Hematopoietic multipotent progenitor cell (in vitro differentiated cells): ENCODE results near the gene PSME1. TPM values are rescaled to one million over a fixed set of nuclear protein-coding genes. Genes with fewer than 3 reads are reported as not detected.

Experiments
- DNase-seq, 3 donors: peaks; one replicate each; pipeline ENCODE4 v3.0.0-alpha.2; 2011 to 2015; ENCODE audit warnings: low read depth in 2 of 3, low spot score in 2 of 3
- total RNA-seq: library from RNA; depleted of rRNA; stranded (reverse); fragments of >200 nt; gene quantifications from one replicate; pipeline ENCODE4 v1.2.3, GENCODE V29; 2012

The PSME1 gene
- total RNA-seq, 1 donor = 153 TPM

DNA sequence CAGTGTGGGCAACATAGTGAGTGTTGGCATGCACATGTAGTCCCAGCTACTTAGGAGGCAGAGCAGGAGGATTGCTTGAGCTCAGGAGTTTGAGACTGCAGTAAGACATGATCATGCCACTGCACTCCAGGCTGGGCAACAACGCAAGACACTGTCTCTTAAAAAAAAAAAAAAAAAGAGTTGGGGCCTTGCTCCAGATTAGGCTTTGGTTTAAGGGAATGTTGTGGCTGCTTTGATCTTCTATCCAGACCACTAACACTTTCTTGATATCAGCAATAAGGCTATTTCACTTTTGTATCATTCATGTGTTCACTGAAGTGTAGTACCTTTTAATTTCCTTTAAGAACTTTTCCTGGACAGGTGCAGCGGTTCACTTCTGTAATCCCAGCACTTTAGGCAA, 8.3 kb upstream of the PSME1 start:
- no peak for DNase-seq

DNA sequence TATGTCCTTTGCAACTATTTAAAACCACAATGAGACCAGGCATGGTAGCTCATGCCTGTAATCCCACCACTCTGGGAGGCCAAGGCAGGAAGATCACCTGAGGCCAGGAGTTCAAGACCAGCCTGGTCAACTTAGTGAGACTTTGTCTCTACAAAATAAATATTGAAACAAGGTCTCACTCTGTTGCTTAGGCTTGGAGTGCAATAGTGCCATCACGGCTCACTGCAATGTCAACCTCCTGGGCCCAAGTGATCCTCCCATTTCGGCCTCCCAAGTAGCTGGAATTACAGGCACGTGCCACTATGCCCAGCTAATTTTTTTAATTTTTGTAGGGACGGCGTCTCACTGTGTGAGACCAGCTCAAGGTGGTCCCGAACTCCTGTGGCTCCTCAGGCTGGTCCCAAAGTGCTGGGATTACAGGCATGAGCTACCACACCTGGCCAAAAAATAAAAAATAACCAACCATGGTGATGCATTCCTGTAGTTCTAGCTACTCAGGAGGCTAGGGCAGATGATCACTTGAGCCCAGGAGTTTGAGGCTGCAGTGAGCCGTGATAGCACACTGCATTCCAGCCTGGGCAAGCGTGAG, 6.5 kb upstream of the PSME1 start:
- DNase-seq = no peak

DNA sequence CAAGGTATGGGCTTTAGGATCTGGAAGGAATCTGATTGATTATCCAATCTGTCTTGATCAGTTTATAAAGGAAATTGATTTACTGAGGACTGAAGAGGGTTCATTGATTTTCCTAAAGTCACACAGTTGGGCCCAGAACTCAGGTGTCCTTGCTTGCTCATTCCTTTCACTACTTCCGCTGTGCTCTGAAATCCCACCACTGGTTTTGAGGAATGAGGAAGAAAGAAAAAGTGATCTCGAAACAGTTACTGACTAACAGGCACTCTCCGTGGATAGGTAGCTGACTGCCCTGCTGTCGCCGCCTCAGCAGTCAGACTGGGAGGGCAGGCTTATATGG, 5.6 kb upstream of the PSME1 start, which contains the start of gene FITM1:
TSS of gene FITM1 (plus strand) at position 280 of the 337 bp plus-strand sequence. CDS start 905 bp downstream, outside the sequence.
- DNase-seq = no peak

DNA sequence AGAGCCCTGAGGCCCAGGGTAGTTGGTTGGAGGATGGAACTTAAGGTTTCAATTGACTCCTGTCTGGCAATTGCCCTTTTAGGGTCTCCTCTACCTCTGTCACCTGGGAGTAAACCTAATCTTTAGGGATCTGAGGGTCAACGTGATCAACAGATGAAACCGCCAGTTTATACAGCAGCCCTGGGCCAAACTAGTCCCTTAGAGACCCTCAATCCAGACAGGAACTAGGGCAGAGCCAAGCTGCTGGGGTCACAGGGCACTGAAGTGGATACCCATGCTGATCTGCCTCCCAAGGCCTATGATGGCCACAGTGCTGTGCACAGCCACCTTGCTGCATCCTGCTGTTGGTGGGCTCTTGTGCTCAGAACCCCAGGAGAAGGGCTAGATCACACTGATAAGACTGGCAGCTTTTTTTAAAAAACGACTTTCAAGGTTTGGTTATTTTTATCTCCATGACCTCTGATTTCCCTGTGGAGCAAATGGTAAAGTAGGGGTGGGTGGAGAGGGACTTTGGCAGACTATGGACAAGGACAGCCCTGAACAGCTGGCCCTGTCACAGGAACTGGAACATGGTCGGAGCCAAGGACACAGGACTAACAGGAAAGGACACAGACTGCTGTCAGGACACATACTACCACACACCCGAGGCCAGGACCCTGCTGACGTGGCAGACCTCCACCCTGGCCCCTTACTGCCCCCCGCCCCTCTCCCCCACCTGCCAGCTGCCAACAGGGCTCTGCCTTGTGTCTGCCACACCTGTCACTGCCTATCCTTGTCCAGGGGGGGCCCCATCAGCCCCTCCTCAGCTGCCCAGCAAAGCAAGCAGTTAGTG, 5.1 kb upstream of the PSME1 start:
- DNase-seq = no peak

DNA sequence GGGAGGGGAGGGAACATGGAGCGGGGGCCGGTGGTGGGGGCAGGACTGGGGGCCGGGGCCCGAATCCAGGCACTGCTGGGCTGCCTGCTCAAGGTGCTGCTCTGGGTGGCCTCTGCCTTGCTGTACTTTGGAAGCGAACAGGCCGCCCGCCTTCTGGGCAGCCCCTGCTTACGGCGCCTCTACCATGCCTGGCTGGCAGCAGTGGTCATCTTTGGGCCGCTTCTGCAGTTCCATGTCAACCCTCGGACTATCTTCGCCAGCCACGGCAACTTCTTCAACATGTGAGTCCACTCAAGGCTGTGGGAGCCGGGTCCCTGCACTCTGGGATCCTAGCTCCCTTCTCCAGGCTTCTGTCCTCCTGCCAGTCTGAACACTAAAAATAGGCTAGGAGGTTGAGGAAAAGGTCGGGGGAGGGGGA, 4.4 kb upstream of the PSME1 start:
- no peak for DNase-seq

- peak in 1 of 3 donors; percentile 33 for DNase-seq
Measured at GRCh38 chr14:24132061-24132685, 3.8 kb upstream of the PSME1 start.

- no peak for DNase-seq
Measured at GRCh38 chr14:24132976-24133375, 3.0 kb upstream of the PSME1 start.

DNA sequence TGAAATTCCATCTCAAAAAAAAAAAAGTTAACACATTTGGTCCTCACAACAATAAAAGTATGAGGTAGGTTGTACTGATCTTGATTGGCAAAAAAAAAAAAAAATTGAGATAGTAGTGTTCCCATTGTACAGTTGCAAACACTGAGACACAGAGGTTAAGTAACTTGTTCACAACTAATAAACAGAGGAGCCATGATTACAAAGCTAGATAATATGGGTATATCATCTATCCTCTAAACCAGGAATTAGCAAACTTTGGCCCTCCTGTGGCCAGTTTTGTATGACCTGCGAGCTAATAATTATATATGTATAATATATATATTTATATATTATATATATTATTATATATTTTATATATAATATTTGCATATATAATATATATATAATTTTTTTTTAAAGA, 2.3 kb upstream of the PSME1 start:
- no peak for DNase-seq

DNA sequence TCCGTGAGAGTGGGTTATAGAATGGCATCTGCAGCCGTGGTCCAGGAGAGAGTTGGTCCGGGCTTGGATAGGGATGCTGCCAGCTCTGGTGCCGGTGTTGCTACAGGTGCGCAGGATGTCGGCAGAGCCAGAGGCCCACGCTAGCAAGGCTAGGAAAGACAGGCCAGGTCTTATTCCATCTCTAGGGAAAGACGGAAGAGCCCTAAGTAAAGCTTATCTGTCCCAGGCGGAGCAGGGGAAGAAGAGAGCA, 485 bp upstream of the PSME1 start:
- DNase-seq = no peak

DNA sequence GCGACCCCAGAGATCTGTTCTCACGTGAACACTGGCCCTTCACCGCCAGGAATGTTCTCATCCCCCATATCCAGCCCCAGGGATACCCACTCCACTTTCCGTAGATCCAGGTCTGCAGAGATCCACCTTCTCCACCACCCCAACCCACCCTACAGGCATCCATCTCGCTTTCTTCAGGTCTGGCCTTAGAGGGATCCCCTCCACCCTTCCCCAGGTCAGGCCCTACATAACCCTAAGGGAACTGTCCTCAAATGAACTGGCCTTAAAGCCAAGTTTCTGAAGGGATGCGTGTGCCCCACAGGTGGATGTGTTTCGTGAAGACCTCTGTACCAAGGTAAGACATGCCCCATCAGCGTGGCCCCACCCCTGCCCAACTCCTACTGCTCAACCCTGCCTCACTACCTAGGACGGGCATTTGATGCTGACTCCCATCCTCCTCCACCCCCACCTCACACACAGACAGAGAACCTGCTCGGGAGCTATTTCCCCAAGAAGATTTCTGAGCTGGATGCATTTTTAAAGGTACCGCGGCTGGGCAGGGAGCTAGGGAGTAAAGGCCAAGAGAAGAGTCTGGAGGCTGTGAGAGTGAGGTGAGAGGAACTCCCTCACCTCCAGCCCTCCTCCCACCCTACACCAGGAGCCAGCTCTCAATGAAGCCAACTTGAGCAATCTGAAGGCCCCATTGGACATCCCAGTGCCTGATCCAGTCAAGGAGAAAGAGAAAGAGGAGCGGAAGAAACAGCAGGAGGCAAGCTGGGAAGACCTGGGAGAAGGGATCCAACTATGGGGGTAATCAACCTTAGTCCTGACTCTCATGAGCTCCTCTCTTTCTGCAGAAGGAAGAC, 912 bp downstream of the PSME1 start:
- no peak for DNase-seq

- DNase-seq = no peak
Measured at GRCh38 chr14:24137529-24138395, 1.8 kb downstream of the PSME1 start.

DNA sequence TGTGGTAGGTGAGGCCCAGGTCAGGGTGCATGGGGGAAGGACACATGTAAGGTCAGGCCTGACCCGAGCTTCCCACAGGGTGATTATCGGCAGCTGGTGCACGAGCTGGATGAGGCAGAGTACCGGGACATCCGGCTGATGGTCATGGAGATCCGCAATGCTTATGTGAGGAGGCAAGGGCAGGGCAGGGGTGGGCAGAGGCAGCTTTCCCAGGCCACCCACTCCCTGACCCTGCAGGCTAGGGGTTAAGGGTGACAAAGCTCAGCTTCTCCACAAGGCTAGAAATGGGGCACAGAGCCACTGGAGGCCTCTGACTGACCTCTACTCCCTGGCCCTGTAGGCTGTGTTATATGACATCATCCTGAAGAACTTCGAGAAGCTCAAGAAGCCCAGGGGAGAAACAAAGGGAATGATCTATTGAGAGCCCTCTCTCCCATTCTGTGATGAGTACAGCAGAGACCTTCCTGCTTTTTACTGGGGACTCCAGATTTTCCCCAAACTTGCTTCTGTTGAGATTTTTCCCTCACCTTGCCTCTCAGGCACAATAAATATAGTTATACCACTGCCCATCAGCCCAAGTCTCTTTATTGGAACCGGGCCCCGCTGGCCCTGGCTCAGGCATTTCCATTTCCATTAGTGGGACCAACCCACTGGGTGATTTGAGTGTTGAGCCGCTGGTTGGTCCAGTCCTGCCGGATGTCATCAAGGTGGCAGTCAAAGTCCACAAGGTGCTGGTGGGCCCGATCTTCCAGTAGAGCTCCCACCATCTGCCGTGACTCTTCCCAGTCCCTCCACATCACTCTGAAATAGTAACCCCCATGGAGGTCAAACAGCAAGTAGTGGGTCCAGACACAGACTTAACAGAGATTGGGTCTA, 2.6 kb downstream of the PSME1 start:
- DNase-seq = no peak

DNA sequence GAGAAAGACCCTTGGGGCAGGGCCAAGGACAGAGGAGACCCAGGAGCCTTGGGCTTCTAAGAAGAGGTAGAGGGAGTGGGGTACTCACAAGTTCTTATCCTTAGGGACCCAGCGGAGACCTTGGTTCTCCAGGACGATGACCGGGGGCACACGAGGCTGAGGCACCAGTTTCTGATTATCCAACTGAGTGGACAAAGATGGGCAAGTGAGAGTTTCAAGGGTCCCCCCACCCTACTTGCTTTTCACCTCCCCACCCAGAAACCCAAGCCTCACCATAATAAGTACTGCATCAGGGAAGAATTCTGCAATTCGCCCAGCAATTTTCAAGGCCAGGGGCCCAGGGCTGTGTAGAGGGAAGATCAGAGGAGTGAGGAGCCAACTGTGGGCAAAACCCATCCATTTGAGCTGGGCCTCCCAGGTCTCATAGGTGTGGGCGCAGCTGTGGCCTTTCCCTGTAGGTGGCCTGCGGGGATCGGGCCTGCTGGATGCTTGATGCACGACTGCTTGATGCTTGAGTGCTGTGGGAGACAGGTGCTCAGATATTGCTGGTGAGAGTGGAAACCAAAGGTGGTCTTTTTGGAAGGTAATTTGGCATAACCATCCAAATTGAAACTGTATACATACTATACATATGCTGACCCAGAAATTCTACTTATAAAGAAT, 3.4 kb downstream of the PSME1 start:
- DNase-seq = no peak

- DNase-seq = peak; percentile 97 to 100 (median 99)
Measured at GRCh38 chr14:24141097-24141880, 5.3 kb downstream of the PSME1 start, which contains the start of gene EMC9. EMC9 (minus strand) TSS chr14:24141591; CDS start chr14:24141304, 287 bp downstream.

GRCh38 chr14:24143511-24143910, 7.5 kb downstream of the PSME1 start:
- DNase-seq = no peak

DNA sequence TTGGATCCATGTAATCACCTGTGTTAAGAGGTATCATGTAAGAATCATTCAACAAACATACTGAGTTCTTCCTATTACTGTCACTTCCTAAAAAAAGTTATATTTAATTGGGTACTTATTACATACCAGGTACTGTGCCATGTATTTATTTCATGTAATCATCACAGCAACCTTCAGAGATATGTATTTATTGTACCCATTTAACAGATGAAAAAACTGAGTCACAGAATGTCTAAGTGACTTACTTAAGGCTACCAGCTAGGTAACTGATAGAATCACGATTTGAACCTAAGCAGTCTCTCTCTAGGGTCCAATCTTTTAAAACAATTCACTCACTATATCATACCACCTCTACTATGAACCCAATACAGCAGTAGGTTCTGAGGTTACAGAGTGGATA, 8.5 kb downstream of the PSME1 start:
- no peak for DNase-seq

DNA sequence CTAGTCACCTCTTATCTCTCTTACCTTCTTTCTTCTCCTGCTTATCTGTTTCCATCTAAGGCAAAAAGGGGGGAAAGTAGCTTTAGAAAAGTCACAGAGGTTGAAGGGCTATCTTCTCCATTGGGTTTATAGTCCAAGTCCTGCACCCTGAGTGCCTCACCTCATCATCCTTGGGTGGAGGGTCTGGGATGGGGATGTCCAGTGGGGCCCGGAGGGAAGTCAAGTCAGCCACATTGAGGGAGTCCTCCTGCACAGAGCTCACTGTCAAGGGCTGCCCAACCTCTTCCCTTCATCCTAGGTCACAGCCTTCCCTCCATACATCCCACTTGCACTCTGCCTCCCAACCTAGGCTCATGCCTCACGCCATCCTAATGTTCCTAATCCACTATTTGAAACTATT, 9.2 kb downstream of the PSME1 start:
- no peak for DNase-seq
